NCI-H2081 (cell line): ENCODE measurements around the gene LPIN1.

ENCODE experiments used
- DNase-seq, 2 experiments: peaks; one replicate each; lab custom pipeline; 2025; lab: John Stamatoyannopoulos, UW

LPIN1 gene, protein sequence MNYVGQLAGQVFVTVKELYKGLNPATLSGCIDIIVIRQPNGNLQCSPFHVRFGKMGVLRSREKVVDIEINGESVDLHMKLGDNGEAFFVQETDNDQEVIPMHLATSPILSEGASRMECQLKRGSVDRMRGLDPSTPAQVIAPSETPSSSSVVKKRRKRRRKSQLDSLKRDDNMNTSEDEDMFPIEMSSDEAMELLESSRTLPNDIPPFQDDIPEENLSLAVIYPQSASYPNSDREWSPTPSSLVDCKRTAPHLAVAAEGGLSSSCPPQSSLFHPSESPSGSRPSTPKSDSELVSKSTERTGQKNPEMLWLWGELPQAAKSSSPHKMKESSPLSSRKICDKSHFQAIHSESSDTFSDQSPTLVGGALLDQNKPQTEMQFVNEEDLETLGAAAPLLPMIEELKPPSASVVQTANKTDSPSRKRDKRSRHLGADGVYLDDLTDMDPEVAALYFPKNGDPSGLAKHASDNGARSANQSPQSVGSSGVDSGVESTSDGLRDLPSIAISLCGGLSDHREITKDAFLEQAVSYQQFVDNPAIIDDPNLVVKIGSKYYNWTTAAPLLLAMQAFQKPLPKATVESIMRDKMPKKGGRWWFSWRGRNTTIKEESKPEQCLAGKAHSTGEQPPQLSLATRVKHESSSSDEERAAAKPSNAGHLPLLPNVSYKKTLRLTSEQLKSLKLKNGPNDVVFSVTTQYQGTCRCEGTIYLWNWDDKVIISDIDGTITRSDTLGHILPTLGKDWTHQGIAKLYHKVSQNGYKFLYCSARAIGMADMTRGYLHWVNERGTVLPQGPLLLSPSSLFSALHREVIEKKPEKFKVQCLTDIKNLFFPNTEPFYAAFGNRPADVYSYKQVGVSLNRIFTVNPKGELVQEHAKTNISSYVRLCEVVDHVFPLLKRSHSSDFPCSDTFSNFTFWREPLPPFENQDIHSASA

GRCh38 chr2:11746376-11746806, at the start of gene LPIN1:
LPIN1 (plus strand) TSS chr2:11746632; CDS start chr2:11765542, 18,910 bp downstream.
- DNase-seq, result peak; percentile 87 to 90

DNA sequence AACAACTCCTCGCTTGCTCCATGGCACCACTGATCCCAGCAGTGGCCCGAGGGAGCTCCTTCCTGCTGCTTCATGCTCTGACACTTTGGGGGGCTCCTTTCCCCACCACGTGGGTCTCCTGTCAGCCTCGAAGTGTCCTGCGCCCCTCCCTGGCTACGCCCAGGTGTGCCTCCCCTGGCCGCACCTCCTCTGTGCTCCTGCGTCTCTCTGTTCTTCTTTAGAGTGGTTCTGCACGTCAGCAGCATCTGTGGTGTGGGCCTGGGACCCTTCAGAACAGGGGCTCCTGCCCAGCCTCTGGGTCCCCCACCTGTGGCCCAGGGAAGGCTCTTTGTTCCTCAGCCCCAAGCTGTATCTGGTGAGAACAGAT, 49.7 kb upstream of the LPIN1 start:
- no peak for DNase-seq

DNA sequence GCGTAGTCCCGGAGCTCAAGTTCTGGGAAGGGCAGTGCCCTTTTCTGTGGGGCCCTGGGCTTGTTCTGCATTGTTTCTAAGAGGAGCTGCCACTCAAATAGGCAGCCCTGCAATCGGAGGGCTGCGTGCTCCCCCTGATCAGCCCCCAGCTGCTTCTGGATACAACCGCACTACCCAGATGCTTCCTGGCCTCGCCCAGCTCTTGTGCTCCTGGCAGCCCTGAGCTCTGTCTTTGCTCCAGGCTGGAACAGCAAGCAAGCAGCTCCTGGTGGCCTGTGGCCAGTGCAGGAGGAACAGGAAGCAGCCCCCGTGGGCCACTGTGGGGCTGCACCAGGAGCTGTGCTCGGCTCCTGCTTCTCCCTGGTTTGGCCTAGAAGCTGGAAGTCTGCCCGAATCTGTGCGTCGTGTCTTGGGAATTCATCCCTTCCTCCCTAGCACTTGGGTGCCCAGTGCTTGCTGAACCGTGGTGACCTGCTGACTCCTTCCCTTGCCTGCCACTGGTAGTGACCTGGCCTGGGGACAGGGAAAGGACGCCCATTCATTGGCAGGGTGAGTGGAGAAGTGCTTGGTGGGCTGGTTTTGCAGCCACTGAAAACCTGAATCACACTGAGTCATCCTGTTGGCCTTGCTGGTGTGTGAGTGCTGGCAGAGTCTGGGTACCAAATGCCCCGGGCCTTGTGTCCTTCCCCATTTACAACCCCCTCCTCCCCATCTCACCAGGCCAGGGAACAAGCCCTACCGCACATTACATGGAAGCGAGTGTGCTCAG, 49.1 kb upstream of the LPIN1 start:
- DNase-seq, result no peak

- no peak for DNase-seq
Observed at GRCh38 chr2:11698009-11698922, 48.2 kb upstream of the LPIN1 start.

DNA sequence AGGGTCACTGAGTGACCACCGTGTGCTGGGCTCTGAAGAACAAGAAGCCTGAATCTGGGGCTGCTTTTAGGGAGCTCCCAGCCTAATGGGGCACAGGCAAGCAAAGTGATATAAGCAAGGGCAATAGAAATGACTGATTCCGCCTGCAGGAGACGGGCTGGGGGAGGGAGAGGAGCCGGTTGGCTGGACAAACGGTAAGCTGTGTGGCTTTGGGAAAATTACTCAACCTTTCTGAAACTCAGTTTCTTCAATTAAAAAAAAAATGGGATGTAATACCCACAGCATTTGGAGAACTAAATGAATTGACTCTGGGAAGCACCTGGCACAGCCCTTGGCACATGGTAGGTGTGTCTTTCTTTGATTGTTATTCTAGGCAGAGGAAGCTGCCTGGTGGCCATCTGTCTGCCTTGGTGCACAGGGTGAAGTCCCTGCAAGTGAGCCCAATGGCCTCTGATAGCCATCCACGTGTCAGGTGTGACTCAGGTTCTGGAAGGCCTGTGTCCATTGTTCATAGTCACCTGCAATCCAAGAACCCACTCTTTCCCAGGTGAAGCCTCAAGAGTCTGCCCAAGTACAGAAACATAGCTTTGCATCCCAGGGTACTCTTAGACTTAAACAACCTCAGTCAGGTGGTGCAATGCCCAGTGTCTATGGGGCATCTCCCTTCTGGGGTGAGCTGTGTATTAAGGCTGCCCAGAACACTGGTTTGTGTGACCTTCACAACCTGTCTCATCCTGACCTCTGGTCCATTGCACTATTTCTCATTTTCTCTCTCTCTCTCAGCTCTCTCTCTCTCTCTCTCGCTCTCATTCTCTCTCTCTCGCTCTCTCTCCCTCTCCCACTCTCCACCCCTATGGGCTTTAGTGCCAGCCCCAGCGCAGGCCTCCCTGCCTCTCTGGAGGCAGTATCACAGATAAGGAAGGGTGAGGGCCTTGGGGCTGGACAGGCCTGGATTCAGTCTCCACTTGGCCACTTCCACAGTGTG, 46.5 kb upstream of the LPIN1 start:
- DNase-seq, result no peak

GRCh38 chr2:11701206-11701605, 45.2 kb upstream of the LPIN1 start:
- no peak for DNase-seq

GRCh38 chr2:11701751-11702301, 44.6 kb upstream of the LPIN1 start:
- no peak for DNase-seq

- DNase-seq, result no peak
Observed at GRCh38 chr2:11702946-11703345, 43.5 kb upstream of the LPIN1 start.

GRCh38 chr2:11703700-11704099, 42.7 kb upstream of the LPIN1 start:
- no peak for DNase-seq

DNA sequence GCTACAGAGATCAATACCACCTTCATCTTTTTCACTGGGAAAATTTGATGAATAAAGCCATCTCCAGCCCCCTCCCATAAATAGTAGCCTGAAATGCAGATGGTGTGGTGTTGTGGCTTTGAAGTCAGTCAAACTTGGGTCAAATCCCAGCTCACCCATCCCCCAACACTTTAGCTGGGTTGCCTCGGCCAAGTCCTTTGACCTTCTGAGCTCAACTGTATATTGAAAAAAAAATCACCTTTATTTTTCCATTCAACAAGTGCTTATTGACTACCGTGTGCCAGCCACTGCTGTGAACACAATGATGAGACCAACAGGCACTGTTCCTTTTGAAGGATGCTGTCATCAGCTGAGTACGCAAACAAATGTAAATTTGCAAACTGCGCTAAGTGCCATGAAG, 41.4 kb upstream of the LPIN1 start:
- DNase-seq, result peak in 1 of 2 experiments; percentile 20

GRCh38 chr2:11705711-11706110, 40.7 kb upstream of the LPIN1 start:
- no peak for DNase-seq

DNA sequence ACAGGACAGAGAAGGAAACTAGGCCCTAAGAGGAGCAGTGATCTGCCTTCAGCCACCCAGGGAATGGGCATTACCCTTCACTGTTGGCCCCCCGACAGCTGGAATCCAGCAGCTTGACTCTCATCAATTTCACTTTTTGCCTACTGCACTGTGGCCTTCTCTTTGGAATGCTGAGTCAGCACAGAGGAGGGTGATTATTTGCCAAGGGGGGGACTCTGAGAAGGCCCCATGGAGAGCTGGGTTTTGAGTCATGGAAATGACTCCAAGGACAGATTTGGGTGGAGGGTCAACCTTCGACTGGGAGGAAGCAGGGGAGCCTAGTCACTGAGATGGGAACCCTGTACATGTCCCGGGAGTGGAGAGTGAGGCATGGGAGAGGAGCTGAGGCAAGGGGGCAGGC, 38.3 kb upstream of the LPIN1 start:
- no peak for DNase-seq

DNA sequence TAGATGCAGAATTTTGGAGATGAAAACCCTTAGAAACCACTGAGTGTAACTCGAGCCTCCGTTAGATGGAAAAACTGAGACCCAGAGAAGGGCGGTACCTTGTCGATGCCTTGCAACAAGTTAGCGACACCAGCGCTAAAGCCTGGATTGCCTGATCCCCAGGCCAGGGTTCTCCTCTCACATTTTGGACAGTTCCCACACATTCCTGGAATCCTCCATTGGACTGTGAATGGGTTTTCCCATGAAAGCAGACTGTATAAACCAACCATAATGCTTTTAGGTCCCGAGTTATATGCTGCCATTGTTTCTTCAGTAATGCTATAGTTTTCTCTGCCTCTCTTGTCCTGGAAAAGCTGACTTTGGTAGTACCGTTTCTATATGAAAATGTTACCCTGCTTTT, 37.1 kb upstream of the LPIN1 start:
- no peak for DNase-seq

GRCh38 chr2:11710210-11710609, 36.2 kb upstream of the LPIN1 start:
- no peak for DNase-seq

GRCh38 chr2:11710632-11711353, 35.6 kb upstream of the LPIN1 start:
- no peak for DNase-seq

DNA sequence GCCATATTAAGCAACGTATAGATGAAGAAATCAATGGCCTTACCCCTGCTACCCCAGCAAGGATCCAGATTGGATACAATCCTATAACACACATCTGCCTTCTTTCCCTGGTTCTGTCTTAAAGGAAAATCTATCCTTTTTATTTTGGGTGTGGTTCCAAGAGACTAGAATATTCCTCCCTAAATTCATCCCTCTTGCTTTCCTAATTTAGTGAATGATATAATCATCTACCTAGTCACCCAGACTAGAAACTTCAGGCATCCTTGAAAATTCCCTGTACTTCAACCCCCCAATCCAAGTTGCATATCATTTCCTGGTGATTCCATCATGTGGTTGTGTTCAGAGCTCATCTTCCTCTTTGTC, 35.1 kb upstream of the LPIN1 start:
- DNase-seq, result no peak

- DNase-seq, result no peak
Observed at GRCh38 chr2:11711751-11712150, 34.7 kb upstream of the LPIN1 start.

DNA sequence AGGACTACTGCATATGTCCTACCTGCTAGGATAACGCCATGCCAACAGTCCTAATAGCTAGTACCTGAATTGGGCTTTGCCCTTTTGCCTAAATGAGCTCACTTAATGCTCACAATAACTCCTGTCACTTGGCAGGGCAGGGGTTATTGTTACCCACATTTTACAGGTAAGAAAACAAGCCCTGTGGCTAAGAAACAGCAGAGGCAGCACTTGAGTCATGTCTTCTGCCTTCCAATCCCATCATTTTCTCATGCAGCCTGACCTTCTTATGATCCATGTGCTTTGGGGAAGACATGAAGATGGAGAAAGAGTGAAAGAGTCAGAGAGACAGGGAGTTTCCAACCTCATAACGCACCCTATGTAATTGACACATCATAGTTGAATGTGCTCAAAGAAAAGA, 33.6 kb upstream of the LPIN1 start:
- DNase-seq, result no peak

DNA sequence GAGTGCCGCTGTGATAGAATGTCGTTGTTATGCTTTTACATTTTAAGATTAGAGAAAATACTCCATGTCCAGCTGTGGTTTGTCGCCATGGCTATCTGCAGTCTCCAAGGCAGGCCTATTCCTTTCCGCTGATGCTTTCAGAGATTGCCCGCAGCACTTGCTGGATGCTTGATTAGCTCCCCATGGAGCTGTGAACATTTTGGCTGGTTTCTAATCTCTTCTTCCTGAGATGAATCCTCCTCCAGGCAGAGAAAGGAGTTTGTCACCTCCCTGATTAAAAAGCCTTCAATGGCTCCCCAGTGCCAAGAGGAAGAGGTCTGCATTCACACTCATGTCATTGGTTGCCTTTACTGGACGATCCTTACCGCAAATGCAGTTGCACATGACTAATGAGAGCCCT, 32.6 kb upstream of the LPIN1 start:
- DNase-seq, result no peak
